Keratinocyte (primary cell): ENCODE data around the gene MLIP. TPM values are rescaled to one million over a fixed set of nuclear protein-coding genes. Genes with fewer than 3 reads are reported as not detected.

Source experiments
- DNase-seq: peaks from one replicate; pipeline ENCODE4 v3.0.0-alpha.2; 2011; ENCODE audit warnings: low read depth, missing footprints, low spot score
- FAIRE-seq: peaks from 2 replicates; lab custom pipeline; 2011; peaks lifted over from hg19 to GRCh38; lab: Jason Lieb, UNC
- H2AFZ ChIP-seq: 2 replicates; pipeline ENCODE4 v1.6.0; 2012; ENCODE audit warnings: low read length, control low read depth, inconsistent platforms; ENCODE audit not compliant: control insufficient read depth
- H3K27ac ChIP-seq: 2 replicates; pipeline ENCODE4 v1.5.1; 2011; ENCODE audit warnings: low read length; ENCODE audit not compliant: control insufficient read depth, insufficient read depth
- H3K27me3 ChIP-seq: 3 replicates; pipeline ENCODE4 v1.6.0; 2011; ENCODE audit warnings: low read length; ENCODE audit not compliant: control insufficient read depth, insufficient read depth; ENCODE audit errors: extremely low read depth
- H3K36me3 ChIP-seq, 2 experiments: 2 replicates in 1 of 2; 3 replicates in 1 of 2; pipeline ENCODE4 v1.5.1; 2011; ENCODE audit warnings: low read length in 2 of 2, mild to moderate bottlenecking in 1 of 2; ENCODE audit not compliant: control insufficient read depth in 2 of 2, insufficient read depth in 2 of 2; ENCODE audit errors: extremely low read depth in 1 of 2
- H3K4me1 ChIP-seq: 3 replicates; pipeline ENCODE4 v1.5.1; 2011; ENCODE audit warnings: low read length; ENCODE audit not compliant: control insufficient read depth, insufficient read depth; ENCODE audit errors: extremely low read depth
- H3K4me2 ChIP-seq: 3 replicates; pipeline ENCODE4 v1.6.0; 2011; ENCODE audit warnings: low read depth, low read length; ENCODE audit not compliant: control insufficient read depth, insufficient read depth; ENCODE audit errors: extremely low read depth
- H3K4me3 ChIP-seq, 3 experiments: fragments of 200-600 bp in 1 of 3; sonication (generic) in 1 of 3; 2 replicates in 2 of 3; 3 replicates in 1 of 3; pipeline ENCODE4 v1.5.1; 2011 to 2016; ENCODE audit warnings: low read length in 3 of 3, mild to moderate bottlenecking in 3 of 3, control low read depth in 2 of 3, inconsistent platforms in 1 of 3, low read depth in 1 of 3, mixed read lengths in 1 of 3, mixed run types in 1 of 3, moderate library complexity in 1 of 3; ENCODE audit not compliant: control insufficient read depth in 2 of 3, insufficient read depth in 2 of 3; ENCODE audit errors: extremely low read depth in 1 of 3
- H3K79me2 ChIP-seq: 2 replicates; pipeline ENCODE4 v1.6.0; 2012; ENCODE audit warnings: low read length; ENCODE audit not compliant: control insufficient read depth, insufficient read depth
- H3K9ac ChIP-seq: 3 replicates; pipeline ENCODE4 v1.6.0; 2011; ENCODE audit warnings: low read length; ENCODE audit not compliant: control insufficient read depth, insufficient read depth; ENCODE audit errors: extremely low read depth
- H3K9me1 ChIP-seq: 3 replicates; pipeline ENCODE4 v1.6.0; 2011; ENCODE audit warnings: low read length; ENCODE audit not compliant: control insufficient read depth, insufficient read depth; ENCODE audit errors: extremely low read depth
- H3K9me3 ChIP-seq: 2 replicates; pipeline ENCODE4 v1.5.1; 2012; ENCODE audit warnings: low read depth, low read length; ENCODE audit not compliant: control insufficient read depth
- H4K20me1 ChIP-seq: 3 replicates; pipeline ENCODE4 v1.6.0; 2011; ENCODE audit warnings: low read length; ENCODE audit not compliant: control insufficient read depth, insufficient read depth; ENCODE audit errors: extremely low read depth
- EZH2 ChIP-seq: IDR thresholded peaks from one replicate; pipeline ENCODE4 v1.6.1; 2012; ENCODE audit warnings: inconsistent platforms, mild to moderate bottlenecking, low read length, moderate library complexity
- dilution Hi-C: fragments of 300-500 bp; cut with MboI; formaldehyde crosslinking; loops from one replicate; pipeline ENCODE4 v1.7.0; 2020; ENCODE audit warnings: low sequenced_read_pairs; ENCODE audit not compliant: extremely low pct_ligation_motif_present
- polyA plus RNA-seq, 5 experiments: library from polyadenylated mRNA; depleted of rRNA in 3 of 5; stranded (reverse) in 3 of 5; stranded (forward) in 1 of 5; unstranded in 1 of 5; fragments of >200 nt; gene quantifications; 1 replicate in 1 of 5; 2 replicates in 3 of 5; 3 replicates in 1 of 5; pipeline versions ENCODE4 v1.2.1 to v1.2.3, GENCODE V29; 2011 to 2012; ENCODE audit warnings: missing spikeins in 2 of 5, low read depth in 1 of 5, low replicate concordance in 1 of 5
- TF ChIP-seq, protein P1 (sequence below), 3 experiments: IDR thresholded peaks in 1 of 3; conservative IDR thresholded peaks in 1 of 3; optimal IDR thresholded peaks in 1 of 3; 2 replicates in 2 of 3; 3 replicates in 1 of 3; pipeline versions ENCODE3 to v1.5.1; 2011; ENCODE audit warnings: low read length in 3 of 3, mild to moderate bottlenecking in 3 of 3, moderate library complexity in 2 of 3, control low read depth in 1 of 3, inconsistent platforms in 1 of 3; ENCODE audit not compliant: insufficient read depth in 2 of 3; ENCODE audit errors: extremely low read depth in 1 of 3

Gene MLIP
- polyA plus RNA-seq, 1 donor (not counting 4 experiments of a cell fraction or from before 2014, with no cell fraction given): 0.87 TPM

DNA sequence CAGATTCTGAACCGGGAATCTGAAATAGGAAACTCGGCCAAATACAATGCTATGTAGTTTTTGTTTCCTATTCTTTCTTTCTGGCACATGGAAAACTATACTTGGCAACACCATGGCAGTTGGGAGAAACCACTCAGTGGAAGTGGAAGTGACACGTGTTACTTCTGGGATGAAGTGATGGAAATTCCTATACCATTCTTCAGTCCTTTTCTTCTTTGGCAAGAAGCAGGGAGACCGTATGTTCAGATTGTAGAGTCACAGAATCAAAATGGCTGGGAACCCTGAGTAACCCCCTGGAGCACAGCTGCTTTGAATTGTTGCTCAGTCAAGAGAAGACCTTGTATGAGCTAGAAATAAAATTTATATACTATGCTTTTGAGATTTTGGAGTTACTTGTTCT, 178.2 kb downstream of the MLIP start:
- Histone ChIP-seq H4K20me1 (no peaks in the 10 kb centered on the region), H3K27me3 (no peaks in the 10 kb centered on the region), H3K27ac (no peak overlapping the region), H3K4me1 (peaks cover 46% of the 10 kb centered on the region), H3K4me3 (no peak overlapping the region), H3K9me1 (no peaks in the 10 kb centered on the region), H3K9me3 (no peaks in the 10 kb centered on the region), H3K36me3 (no peaks in the 10 kb centered on the region), H3K4me2 (no peak overlapping the region), H3K9ac (no peak overlapping the region), H3K79me2 (no peaks in the 10 kb centered on the region), H2AFZ (no peak overlapping the region)
- dilution Hi-C loops: no loop called here
- DNase-seq: no peak
- TF ChIP-seq EZH2: no peak
- TF ChIP-seq, protein P1, sequence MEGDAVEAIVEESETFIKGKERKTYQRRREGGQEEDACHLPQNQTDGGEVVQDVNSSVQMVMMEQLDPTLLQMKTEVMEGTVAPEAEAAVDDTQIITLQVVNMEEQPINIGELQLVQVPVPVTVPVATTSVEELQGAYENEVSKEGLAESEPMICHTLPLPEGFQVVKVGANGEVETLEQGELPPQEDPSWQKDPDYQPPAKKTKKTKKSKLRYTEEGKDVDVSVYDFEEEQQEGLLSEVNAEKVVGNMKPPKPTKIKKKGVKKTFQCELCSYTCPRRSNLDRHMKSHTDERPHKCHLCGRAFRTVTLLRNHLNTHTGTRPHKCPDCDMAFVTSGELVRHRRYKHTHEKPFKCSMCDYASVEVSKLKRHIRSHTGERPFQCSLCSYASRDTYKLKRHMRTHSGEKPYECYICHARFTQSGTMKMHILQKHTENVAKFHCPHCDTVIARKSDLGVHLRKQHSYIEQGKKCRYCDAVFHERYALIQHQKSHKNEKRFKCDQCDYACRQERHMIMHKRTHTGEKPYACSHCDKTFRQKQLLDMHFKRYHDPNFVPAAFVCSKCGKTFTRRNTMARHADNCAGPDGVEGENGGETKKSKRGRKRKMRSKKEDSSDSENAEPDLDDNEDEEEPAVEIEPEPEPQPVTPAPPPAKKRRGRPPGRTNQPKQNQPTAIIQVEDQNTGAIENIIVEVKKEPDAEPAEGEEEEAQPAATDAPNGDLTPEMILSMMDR (optimal IDR thresholded peaks at IDR 0.05 in 1 of 3, IDR thresholded peaks at IDR 0.05 in 1 of 3, conservative IDR thresholded peaks at IDR 0.05 in 1 of 3; ENCODE audit: extremely low read depth in 1 of 3, insufficient read depth in 2 of 3, low read length in 3 of 3): no peak
- no peak for FAIRE-seq

DNA sequence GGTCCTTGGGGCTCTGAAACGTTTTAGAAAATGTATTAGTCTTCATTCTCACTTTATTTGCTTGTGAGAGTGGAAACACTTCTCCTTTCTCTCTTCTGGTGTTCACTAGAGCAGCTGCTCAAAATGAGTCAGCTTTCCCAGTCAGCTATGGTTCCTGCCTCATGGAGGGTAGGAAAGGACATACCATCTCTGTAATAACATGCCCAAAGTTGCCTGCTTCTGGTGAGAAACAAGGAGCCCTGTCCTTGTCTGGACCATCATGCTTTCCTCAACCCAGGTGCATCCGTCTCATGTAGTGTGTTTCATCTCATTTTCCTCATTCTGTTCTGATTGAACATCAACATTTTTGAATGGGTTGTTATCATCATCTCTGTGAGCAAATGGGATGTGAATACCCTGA, 179.9 kb downstream of the MLIP start:
- Histone ChIP-seq H3K27ac (peak overlapping the region; percentile 70), H4K20me1 (no peaks in the 10 kb centered on the region), H3K79me2 (no peaks in the 10 kb centered on the region), H3K27me3 (no peaks in the 10 kb centered on the region), H3K9me3 (no peaks in the 10 kb centered on the region), H2AFZ (peak overlapping the region; percentile 41), H3K4me2 (peak overlapping the region; percentile 33), H3K9ac (peak overlapping the region; percentile 32), H3K4me3 (peak overlapping the region in 1 of 3 experiments; percentile 1), H3K36me3 (no peaks in the 10 kb centered on the region), H3K9me1 (no peaks in the 10 kb centered on the region), H3K4me1 (peaks cover 38% of the 10 kb centered on the region)
- FAIRE-seq (peak; percentile 100), DNase-seq (peak; percentile 96)
- TF ChIP-seq, protein P1 (optimal IDR thresholded peaks at IDR 0.05 in 1 of 3, IDR thresholded peaks at IDR 0.05 in 1 of 3, conservative IDR thresholded peaks at IDR 0.05 in 1 of 3; ENCODE audit: extremely low read depth in 1 of 3, insufficient read depth in 2 of 3, low read length in 3 of 3): no peak
- TF ChIP-seq EZH2: no peak
- dilution Hi-C loops: no loop called here
